GM21576 (cell line): ENCODE data around the gene CCDC71L.
"Not testable (repeated sequence)": the region's sequence is repeated elsewhere in the genome, so short reads cannot be mapped to it uniquely, and the experiment has no call there.

Experiments
- ATAC-seq: cut with Tn5 transposase; IDR thresholded peaks from one replicate; pipeline ENCODE4 v1.9.1; 2021; ENCODE audit warnings: mild to moderate bottlenecking, moderate library complexity; ENCODE audit not compliant: unreplicated experiment

CCDC71L gene

DNA sequence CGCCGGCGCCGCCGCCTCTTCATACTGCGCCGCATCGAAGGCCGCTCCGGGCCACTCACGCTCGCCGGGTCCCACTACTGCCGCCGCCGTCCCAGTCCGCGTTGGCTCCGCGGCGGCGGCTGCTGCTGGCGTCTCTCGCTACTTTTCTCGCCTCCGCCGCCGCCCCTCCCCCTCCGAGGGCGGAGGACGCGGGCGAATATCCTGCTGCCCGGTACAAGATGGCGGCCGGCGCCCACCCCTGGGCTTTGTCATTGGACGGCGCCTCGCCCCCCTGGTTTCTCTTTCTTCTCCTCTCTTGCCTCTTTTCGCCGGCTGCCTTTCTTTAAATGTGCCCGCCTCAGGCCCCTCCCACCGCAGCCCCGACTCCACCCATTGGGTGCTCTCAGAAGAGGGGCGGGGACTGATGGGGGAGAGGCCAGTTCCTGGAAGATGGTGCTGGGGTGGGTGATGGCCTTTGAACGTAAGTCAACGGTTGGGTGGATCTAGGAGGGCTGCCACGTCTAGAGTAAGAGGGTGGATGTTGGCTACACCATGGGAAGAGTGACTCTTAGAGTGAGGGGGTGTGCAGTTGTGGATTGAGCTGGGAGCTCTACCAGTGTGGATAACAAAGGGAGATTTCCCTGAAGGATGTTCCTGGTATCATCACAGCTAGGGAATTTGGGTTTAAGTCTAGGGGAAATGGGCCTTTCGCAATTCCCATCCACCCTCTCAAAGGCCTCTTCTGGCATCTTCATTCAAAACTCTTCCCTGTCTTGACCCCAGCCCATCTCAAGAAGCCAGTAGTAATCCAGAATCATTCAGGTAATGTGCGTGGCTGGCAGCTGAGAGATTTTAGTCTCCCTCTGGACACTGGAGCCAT is at the start of gene CCDC71L:
Gene CCDC71L (minus strand): TSS at position 297 of the 859 bp plus-strand sequence. CDS start 262 bp downstream, at position 35.
- ATAC-seq = peak; percentile 65

DNA sequence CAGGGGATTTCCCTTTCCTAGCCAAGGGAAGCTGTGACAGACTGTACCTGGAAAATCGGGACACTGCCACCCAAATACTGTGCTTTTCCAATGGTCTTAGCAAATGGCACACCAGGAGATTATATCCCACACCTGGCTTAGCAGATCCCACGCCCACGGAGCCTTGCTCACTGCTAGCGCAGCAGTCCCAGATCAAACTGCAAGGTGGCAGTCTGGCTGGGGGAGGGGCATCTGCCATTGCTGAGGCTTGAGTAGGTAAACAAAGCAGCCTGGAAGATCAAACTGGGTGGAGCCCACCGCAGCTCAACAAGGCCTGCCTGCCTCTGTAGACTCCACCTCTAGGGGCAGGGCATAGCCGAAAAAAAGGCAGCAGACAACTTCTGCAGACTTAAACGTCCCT is 48.6 kb upstream of the CCDC71L start:
- ATAC-seq = not testable (repeated sequence)

DNA sequence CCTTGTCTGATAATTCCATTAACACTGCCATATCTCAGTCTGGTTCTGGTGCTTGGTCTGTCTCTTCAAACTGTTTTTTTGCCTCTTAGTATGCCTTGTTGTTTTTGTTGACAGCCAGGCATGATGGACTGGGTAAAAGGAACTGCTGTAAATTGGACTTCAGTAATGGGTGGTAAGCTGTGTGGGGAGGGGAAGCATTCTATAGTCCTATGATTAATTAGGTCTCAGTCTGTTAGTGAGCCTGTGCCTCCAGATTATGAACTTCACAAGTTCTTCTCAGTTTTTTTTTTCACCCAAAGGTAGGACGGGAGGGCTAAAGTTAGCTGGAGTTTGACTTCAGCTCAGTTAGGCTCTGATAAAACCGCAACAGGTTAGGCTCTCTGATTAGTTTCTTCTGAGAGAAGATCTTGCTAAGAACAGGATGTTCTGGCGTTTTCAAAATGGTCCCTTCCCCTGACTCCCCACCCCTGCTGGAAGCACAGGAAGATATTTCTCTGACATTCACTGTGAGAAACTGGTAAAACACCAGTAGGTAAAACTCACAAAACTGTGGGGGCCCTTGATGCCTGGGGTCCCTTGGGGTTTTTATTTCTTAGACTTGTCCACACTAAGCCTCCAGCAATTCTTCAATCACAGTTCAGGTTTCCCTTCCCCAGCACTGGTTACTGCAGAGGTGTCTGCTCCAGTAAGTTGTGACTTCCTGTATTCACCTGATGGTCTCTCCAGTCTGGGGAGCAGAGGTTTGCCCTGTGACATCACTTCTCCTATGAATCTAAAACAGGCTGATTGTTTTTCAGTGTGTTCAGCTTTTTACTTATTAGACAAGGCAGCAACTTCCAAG is 43.3 kb upstream of the CCDC71L start:
- peak; percentile 69 for ATAC-seq

DNA sequence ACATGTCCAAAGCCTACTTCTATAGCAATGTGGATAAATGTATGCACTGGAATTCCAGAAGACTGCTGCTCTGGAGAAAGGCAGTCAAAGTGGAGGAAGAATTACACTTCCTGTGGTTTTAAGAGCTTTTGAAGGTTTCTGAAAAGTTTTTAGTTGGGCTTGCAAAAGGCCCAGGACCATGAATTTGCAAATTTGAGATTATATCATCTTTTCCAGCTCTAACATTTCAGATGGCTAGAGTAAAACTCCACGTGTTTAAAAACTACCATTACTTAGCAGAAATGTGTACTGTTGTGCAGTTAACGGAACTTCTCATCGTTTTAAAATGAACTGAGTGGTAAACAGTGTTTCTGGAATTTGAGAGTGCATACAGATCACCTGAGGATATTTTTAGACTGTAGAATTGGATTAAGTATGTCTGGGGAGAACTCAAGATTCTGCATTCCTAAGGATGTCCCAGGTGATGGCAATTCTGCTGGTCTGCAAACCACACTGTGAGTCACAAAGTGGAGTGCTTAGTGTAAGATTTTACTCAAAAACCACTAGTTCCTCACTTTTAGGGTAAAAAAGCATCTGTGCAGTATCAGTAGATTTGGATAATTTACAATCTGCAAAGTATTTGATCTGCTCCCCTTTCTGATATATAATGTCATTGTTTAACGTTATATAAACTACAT is 32.9 kb upstream of the CCDC71L start:
- no peak for ATAC-seq

DNA sequence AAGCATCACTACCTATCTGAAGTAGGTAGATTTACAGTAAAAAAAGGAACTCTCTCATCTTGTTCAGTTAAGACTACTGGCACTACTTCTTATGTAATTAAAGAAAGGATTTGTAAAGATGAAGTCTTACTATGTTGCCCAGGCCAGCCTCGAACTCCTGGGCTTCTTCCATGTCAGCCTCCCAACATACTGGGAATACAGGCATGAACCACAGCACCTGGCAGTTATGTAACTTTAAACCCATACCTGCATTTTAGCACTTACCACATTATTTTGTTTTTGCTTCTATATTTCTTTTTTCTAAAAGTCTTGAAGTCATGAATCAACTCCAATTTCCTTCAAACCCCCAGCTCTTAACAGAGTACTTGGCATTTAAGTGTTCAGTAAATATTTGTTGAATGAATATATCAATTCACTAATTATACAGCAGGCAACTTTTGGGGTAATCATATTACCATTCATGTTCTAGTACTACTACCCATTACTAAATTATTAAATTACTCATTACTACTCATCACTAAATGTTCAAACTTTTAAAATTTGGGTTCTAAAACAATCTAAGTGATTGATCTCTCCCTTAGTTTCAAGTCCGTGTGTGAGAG is 31.6 kb upstream of the CCDC71L start:
- ATAC-seq = no peak

DNA sequence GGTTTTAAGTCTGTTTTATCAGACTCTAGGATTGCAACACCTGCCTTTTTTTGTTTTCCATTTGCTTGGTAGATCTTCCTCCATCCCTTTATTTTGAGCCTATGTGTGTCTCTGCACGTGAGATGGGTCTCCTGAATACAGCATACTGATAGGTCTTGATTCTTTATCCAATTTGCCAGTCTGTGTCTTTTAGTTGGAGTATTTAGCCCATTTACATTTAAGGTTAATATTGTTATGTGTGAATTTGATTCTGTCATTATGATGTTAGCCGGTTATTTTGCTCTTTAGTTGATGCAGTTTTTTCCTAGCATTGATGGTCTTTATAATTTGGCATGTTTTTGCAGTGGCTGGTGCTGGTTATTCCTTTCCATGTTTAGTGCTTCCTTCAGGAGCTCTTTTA is 27.2 kb upstream of the CCDC71L start:
- not testable (repeated sequence) for ATAC-seq

DNA sequence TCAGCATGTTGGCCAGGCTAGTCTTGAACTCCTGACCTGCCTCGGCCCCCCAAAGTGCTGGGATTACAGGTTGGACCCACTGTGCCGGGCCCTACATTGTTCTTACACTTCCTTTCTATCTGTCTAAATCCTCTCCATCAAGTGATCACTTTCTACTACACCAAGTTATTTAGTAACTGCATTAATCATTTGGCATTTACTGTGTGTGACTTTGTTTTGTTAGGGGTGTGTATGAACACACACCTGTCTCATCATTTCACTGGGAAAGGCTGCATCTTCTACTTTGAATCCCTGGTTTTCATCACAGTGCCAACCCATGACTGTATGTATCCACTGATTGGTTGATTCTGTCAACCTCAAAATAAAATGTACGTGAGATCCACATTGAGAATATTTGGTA is 23.0 kb upstream of the CCDC71L start:
- no peak for ATAC-seq

DNA sequence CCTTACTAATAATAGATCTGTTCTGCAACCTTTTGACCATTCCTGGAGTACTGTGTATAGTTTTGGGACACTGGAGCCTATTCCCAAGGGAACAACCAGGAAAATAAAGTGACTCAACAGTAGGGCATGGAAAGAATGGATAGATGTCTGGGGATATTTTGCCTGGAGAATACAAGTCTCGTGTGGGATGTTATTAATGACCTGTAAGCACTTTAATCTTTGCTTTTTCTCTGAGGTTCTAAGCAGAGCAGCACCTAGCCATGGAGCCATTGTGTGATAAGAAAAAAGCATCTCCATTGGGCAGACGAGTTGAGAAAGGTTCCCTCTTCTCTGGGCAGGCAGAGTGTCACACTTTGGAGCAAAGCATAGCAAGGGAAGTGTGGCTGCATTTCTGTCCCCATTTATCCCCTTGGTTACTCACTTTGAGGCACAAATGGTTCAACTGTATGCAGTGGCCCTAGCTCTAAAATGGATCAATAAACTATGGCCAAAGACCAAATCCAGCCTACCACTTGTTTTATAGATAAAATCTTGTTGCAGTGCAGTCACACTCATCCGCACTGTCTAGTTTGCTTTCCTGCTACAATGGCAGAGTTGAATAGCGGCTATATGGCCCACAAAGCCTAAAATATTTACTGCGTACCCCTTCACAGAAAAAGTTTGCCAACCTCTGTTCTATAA is 21.0 kb upstream of the CCDC71L start:
- no peak for ATAC-seq

DNA sequence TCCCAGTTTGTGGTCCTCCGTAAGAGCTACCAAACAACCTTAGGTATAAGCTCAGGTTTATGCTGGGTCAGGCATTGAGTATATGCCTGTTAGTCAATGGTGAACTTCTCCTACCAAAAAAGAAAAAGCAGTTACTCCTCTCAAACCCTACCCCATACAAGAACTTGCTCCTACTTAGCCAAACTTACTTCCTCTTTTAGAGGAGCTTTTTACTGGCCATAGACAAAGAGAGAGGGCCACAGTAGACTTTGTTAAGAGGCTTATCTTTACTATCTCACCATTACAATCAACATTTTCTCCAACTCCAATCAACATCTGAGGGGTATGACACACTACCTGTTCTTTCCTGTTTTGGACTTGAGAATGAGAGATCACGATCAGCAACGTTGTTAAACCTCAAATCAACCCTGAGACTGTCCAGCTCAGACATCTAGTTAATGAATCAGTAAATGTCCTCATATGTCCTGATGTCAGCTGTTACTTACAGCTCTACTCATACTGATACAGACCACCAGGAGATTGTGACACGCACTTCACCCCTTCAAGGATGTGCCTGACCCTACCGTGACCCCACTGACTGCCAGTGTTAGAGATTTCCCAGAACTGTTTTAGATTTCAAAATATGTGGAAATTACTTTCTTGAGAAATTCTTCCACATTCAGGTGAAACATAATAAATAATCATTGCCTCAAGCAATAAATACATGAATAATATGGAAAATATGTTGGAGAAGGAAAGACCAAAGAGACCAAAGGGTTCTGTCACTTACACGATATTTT is 18.4 kb upstream of the CCDC71L start:
- ATAC-seq = no peak

DNA sequence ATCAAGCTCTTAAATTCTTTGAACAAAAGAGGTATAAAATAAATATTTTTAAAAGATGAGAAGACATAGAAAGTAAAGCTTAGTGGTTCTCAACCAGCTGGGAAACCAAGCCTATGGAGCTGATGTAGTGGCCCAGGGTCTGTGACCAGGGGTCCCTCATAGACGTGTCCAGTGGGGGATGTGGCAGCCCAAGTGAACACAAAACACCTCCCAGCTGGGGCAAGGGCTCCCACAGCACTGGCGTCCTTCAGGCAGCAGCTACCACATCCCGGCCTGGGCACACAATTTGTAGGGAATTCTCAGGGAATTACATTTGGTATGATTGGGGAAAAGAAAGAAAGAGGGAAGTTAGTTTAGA is 17.8 kb upstream of the CCDC71L start:
- ATAC-seq = no peak

DNA sequence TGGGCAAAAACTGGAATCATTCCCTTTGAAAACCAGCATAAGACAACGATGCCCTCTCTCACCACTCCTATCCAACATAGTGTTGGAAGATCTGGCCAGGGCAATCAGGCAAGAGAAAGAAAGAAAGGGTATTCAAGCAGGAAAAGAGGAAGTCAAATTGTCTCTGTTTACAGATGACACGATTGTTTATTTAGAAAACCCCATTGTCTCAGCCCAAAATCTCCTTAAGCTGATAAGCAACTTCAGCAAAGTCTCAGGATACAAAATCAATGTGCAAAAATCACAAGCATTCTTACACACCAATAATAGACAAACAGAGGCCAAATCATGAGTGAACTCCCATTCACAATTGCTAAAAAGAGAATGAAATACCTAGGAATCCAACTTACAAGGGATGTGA is 15.5 kb upstream of the CCDC71L start:
- ATAC-seq = not testable (repeated sequence)

DNA sequence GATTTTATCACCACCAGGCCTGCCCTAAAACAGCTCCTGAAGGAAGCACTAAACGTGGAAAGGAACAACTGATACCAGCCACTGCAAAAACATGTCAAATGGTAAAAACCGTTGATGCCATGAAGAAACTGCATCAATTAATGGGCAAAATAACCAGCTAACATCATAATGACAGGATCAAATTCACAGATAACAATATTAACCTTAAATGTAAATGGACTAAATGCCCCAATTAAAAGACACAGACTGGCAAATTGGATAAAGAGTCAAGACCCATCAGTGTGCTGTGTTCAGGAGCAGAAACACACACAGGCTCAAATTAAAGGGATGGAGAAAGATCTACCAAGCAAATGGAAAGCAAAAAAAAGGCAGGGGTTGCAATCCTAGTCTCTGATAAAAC is 12.7 kb upstream of the CCDC71L start:
- ATAC-seq = not testable (repeated sequence)

DNA sequence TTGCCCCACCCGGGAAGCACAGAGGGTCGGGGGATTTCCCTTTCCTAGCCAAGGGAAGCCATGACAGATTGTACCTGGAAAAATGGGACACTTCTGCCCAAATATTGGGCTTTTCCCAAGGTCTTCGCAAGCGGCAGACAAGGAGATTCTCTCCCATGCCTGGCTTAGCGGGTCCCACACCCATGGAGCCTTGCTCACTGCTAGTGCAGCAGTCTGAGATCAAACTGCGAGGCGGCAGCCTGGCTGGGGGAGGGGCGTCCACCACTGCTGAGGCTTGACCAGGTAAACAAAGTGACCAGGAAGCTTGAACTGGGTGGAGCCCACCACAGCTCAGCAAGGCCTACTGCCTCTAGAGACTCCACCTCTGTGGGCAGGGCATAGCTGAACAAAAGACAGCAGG is 11.0 kb upstream of the CCDC71L start:
- not testable (repeated sequence) for ATAC-seq

DNA sequence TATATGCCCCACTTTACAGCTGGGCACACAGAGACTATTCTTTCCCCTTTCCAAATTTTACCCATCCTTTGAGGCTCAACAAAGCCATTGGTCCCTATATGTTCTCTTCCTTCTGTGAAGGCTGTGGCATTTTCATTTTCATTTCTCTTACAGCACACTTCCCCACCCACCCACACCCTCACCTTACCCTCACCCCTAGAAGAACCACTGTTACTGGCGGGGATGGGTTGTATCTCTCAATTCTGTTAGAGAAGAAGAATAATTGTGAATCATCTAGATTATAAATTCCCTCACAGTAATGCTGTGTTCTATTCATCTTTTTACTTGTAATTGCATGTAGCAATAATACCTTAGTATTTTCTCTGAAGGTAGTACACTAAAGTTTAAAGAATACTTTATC is 10.2 kb upstream of the CCDC71L start:
- no peak for ATAC-seq

DNA sequence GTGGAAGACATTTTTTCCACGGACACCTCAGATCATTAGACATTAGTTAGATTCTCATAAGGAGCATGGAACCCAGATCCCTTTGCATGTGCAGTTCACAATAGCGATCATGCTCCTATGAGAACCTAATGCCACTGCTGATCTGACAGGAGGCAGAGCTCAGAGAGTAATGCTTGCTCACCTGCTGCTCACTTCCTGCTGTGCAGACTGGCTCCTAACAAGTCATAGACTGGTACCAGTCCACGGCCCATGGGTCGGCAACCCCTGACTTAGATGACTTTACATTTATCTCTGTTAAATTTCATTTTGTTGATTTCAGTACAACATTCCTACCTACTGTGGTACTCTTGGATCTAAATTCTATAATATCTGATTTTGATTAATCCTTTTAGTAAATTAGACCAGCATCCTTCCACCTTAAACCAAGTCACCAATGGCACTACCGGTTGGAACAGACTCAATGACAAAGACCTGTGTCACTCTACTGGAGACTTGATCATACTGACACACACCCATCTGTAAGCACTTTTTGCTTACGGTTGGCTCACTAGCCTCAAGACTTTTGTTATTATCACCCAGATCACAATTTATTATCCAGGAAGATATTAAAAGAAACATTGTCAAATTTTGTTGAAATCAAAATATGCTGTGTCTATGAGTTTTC is 8.0 kb upstream of the CCDC71L start:
- ATAC-seq = no peak

DNA sequence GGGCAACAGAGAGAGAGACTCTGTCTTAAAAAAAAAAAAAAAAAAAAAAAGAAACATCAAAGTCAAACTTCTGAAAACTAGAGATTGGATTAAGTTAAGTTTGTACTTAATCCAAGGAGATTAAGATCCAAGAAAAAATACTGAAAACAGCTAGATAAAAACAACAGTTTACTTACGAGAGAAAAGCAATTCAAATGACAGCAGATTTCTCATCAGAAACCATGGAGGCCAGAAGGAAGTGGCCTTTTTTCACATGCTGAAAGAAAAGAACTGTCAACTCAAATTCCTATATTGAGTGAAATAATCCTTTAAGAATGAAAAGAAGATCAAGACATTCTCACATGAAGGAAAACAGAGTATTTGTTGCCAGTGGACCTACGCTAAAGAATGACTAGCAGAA is 5.4 kb upstream of the CCDC71L start:
- no peak for ATAC-seq

DNA sequence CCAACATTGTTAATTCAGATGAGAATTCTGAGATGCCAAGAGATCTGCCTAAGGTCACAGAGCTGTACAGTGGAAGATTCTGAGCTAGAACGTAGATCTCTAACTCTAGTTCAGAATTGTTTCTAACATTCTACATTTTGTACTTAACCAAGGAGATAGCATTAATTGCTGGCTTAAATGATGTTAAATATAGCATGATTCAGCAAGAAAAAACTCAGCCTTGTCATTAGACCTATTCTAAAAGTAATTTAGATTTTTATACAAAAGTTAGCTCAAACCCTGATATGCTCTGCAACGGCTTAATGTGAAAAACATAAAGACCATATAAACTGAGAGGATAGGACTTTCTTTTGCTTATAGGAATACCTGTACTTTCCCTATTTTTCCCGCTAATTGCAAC is 3.4 kb upstream of the CCDC71L start:
- no peak for ATAC-seq

DNA sequence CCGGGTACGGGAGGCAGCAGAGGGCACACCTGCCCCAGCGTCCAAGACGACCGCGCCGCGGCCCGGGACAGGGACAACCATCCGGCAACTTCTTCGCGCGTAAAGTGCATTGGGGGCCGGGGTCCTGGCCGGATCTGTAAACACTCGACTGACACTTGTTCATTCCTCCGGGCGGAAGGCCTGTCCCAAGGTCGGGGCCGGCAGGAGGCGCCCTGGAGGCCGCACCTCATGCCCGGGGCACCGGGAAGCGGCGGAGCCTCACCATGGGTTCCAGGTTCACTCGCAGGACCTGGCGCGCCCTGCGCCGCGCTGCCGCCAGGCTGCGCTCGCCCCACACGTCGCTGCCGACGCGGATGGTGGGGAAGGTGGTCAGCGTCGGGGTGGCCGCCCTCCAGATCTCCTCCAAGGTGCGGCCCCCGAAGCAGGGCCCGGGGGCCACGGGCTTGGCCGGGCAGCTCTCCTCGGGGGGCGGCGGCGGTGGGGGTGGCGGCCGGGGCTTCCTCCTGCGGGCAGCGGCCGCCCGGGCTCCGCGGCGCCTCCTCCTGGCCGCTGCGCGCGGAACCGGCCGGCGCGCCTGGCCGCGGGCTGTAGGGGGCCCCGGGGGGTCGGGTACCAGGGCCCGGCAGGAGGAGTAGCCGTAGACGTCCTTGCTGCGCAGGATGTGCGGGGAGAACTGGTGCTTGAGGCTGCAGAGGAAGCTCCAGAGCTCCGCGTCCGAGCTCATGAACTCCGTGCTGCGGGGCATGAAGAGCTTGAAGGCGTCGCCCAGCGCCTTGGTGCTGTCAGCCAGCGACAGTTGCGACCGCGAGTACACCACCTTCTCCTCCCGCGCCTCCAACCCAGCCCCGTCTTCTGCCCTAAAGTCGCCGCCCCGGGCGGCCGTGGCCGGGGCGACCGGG is 746 bp downstream of the CCDC71L start:
- ATAC-seq = peak; percentile 60
